A549 (cell line): ENCODE data around the gene CDYL2. TPM values are rescaled to one million over a fixed set of nuclear protein-coding genes. Genes with fewer than 3 reads are reported as not detected.

Experiments
- ATAC-seq, 2 experiments: fragments of 200-7000 bp in 1 of 2; fragments of >200 bp in 1 of 2; cut with Nextera tagmentation in 1 of 2; cut with Tn5 transposase in 1 of 2; 3 replicates each; pipeline versions ENCODE4 v1.8.0 to v1.9.1; 2018 to 2020; ENCODE audit warnings: mild to moderate bottlenecking in 1 of 2, moderate library complexity in 1 of 2
- CTCF ChIA-PET: fragments of 300-600 bp; sonication (Branson Sonifier 250); formaldehyde crosslinking; extraction: SDS; loops from one replicate; lab custom pipeline; 2021; ENCODE audit warnings: antibody characterized with exemption, inconsistent platforms; lab: Yijun Ruan, JAX
- POLR2A ChIA-PET: fragments of 350-600 bp; formaldehyde crosslinking; extraction: SDS; loops from one replicate; lab custom pipeline; 2021; ENCODE audit warnings: antibody characterized with exemption, inconsistent platforms; lab: Yijun Ruan, JAX
- DNase-seq, 2 experiments: peaks; one replicate each; pipeline versions ENCODE4 v3.0.0 to v3.0.0-alpha.2; 2011 to 2016; ENCODE audit warnings: low read depth in 1 of 2, low spot score in 1 of 2
- FAIRE-seq: peaks from 2 replicates; lab custom pipeline; 2011; peaks lifted over from hg19 to GRCh38; lab: Jason Lieb, UNC
- H3K27ac ChIP-seq, 2 experiments: fragments of >200 bp; sonication (Bioruptor Twin); formaldehyde crosslinking; 3 replicates each; pipeline ENCODE4 v1.5.1; 2016 to 2017
- H3K4me1 ChIP-seq: fragments of >200 bp; sonication (Bioruptor Twin); formaldehyde crosslinking; 3 replicates; pipeline ENCODE4 v1.6.1; 2016
- H3K4me2 ChIP-seq: fragments of >200 bp; sonication (Bioruptor Twin); formaldehyde crosslinking; 3 replicates; pipeline ENCODE4 v1.6.1; 2016
- H3K4me3 ChIP-seq: fragments of >200 bp; sonication (Bioruptor Twin); formaldehyde crosslinking; 3 replicates; pipeline ENCODE4 v1.5.1; 2016
- H3K9me3 ChIP-seq: fragments of >200 bp; sonication (Bioruptor Twin); formaldehyde crosslinking; 3 replicates; pipeline ENCODE4 v1.6.1; 2016
- BCL3 ChIP-seq: fragments of >200 bp; sonication (Bioruptor Twin); formaldehyde crosslinking; IDR thresholded peaks from 3 replicates; pipeline ENCODE4 v1.6.1; 2016
- CTCF ChIP-seq: fragments of >200 bp; sonication (Bioruptor Twin); formaldehyde crosslinking; IDR thresholded peaks from 3 replicates; pipeline ENCODE4 v1.5.1; 2016
- E2F6 ChIP-seq: IDR thresholded peaks from 2 replicates; pipeline ENCODE4 v1.6.1; 2012; ENCODE audit warnings: low read depth, borderline replicate concordance
- EHMT2 ChIP-seq: fragments of 200-600 bp; sonication (generic); IDR thresholded peaks from 2 replicates; pipeline ENCODE4 v1.6.1; 2016; ENCODE audit warnings: antibody characterized with exemption, low read depth, mild to moderate bottlenecking, moderate library complexity
- FOSB ChIP-seq: fragments of 250-450 bp; sonication (Bioruptor Pico); IDR thresholded peaks from 2 replicates; pipeline ENCODE4 v1.5.0; 2020; ENCODE audit warnings: mild to moderate bottlenecking, moderate library complexity
- FOSL2 ChIP-seq, 2 experiments: fragments of 450-650 bp in 1 of 2; fragments of >200 bp in 1 of 2; sonication (Bioruptor Twin) in 1 of 2; formaldehyde crosslinking; IDR thresholded peaks; 2 replicates each; pipeline versions ENCODE4 v1.5.0 to v1.6.1; 2016 to 2020; ENCODE audit warnings: mild to moderate bottlenecking in 1 of 2, moderate library complexity in 1 of 2
- FOXS1 ChIP-seq: fragments of 250-450 bp; sonication (Bioruptor Pico); IDR thresholded peaks from 2 replicates; pipeline ENCODE4 v1.5.0; 2020; ENCODE audit warnings: mild to moderate bottlenecking, moderate library complexity
- GATA3 ChIP-seq: IDR thresholded peaks from 2 replicates; pipeline ENCODE4 v1.6.1; 2012; ENCODE audit warnings: borderline replicate concordance
- HOXB13 ChIP-seq: fragments of 250-450 bp; sonication (Bioruptor Pico); IDR thresholded peaks from 2 replicates; pipeline ENCODE4 v1.5.0; 2020; ENCODE audit warnings: low read depth, mild to moderate bottlenecking, moderate library complexity
- HOXB5 ChIP-seq: fragments of 250-450 bp; sonication (Bioruptor Pico); IDR thresholded peaks from 2 replicates; pipeline ENCODE4 v1.5.0; 2020; ENCODE audit warnings: mild to moderate bottlenecking, moderate library complexity
- JUNB ChIP-seq: fragments of >200 bp; sonication (Bioruptor Twin); formaldehyde crosslinking; IDR thresholded peaks from 2 replicates; pipeline ENCODE4 v1.6.1; 2016
- MAZ ChIP-seq: fragments of 150-350 bp; IDR thresholded peaks from 2 replicates; pipeline ENCODE4 v1.6.1; 2014; ENCODE audit warnings: antibody characterized with exemption, low read depth, low read length, borderline replicate concordance
- MYC ChIP-seq: IDR thresholded peaks from 2 replicates; pipeline ENCODE4 v1.6.1; 2012; ENCODE audit warnings: mild to moderate bottlenecking, inconsistent platforms, low read length, improper control_type of control experiment, borderline replicate concordance
- NR3C1 ChIP-seq: fragments of >200 bp; sonication (Bioruptor Twin); formaldehyde crosslinking; IDR thresholded peaks from 3 replicates; pipeline ENCODE4 v1.6.1; 2017
- POLR2AphosphoS2 ChIP-seq: conservative IDR thresholded peaks from 2 replicates; pipeline ENCODE4 v1.6.1; 2012; ENCODE audit warnings: low read length, improper control_type of control experiment, inconsistent platforms
- RARB ChIP-seq: fragments of 250-450 bp; sonication (Bioruptor Pico); IDR thresholded peaks from 2 replicates; pipeline ENCODE4 v1.8.0; 2021; ENCODE audit warnings: mild to moderate bottlenecking, moderate library complexity
- RCOR1 ChIP-seq: fragments of 150-350 bp; IDR thresholded peaks from 2 replicates; pipeline ENCODE4 v1.6.1; 2014; ENCODE audit warnings: antibody characterized with exemption, low read length, low read depth
- RNF2 ChIP-seq: fragments of 200-600 bp; sonication (generic); IDR thresholded peaks from 2 replicates; pipeline ENCODE4 v1.6.1; 2016; ENCODE audit warnings: low read depth, mild to moderate bottlenecking, antibody characterized with exemption, moderate library complexity, borderline replicate concordance
- SREBF2 ChIP-seq: fragments of 450-650 bp; IDR thresholded peaks from 2 replicates; pipeline ENCODE4 v1.6.1; 2014; ENCODE audit warnings: mild to moderate bottlenecking, moderate library complexity
- TFCP2L1 ChIP-seq: fragments of 250-450 bp; sonication (Bioruptor Pico); IDR thresholded peaks from 2 replicates; pipeline ENCODE4 v1.5.0; 2021; ENCODE audit warnings: mild to moderate bottlenecking
- TP53 ChIP-seq: fragments of 250-450 bp; sonication (Bioruptor Pico); IDR thresholded peaks from 2 replicates; pipeline ENCODE4 v1.5.0; 2021; ENCODE audit warnings: mild to moderate bottlenecking, moderate library complexity
- ZC3H11A ChIP-seq: fragments of 450-650 bp; IDR thresholded peaks from 2 replicates; pipeline ENCODE4 v1.6.1; 2014; ENCODE audit warnings: antibody characterized with exemption, mild to moderate bottlenecking
- ZNF302 ChIP-seq: fragments of 250-450 bp; sonication (Bioruptor Pico); IDR thresholded peaks from 2 replicates; pipeline ENCODE4 v1.9.0; 2021; ENCODE audit warnings: inconsistent platforms, mild to moderate bottlenecking, moderate library complexity
- ZSCAN20 ChIP-seq: fragments of 250-450 bp; sonication (Bioruptor Pico); IDR thresholded peaks from 2 replicates; pipeline ENCODE4 v1.8.0; 2022; ENCODE audit warnings: mild to moderate bottlenecking, moderate library complexity
- WGBS: methylation state at CpG from one replicate; pipeline ENCODE4 v1.1.6; 2017; ENCODE audit errors: missing lambda C conversion rate; 5-methylcytosine and 5-hydroxymethylcytosine counted together
- polyA plus RNA-seq, 4 experiments: library from polyadenylated mRNA; depleted of rRNA in 3 of 4; stranded (reverse); fragments of >200 nt; fragmentation: RNase III in 1 of 4; extraction: RNeasy Plus Mini Kit Qiagen cat#74134 plus additional on column Dnase treatment in 1 of 4; gene quantifications; 2 replicates in 3 of 4; 3 replicates in 1 of 4; pipeline ENCODE4 v1.2.3, GENCODE V29; 2011 to 2017
- TF ChIP-seq, protein P1 (sequence below): fragments of 150-350 bp; IDR thresholded peaks from 2 replicates; pipeline ENCODE4 v1.6.1; 2014; ENCODE audit warnings: low read depth, mild to moderate bottlenecking, low read length

Gene CDYL2
- polyA plus RNA-seq, 2 of the 4 experiments (the other 2 are of a cell fraction), result 0.05 to 0.10 TPM

DNA sequence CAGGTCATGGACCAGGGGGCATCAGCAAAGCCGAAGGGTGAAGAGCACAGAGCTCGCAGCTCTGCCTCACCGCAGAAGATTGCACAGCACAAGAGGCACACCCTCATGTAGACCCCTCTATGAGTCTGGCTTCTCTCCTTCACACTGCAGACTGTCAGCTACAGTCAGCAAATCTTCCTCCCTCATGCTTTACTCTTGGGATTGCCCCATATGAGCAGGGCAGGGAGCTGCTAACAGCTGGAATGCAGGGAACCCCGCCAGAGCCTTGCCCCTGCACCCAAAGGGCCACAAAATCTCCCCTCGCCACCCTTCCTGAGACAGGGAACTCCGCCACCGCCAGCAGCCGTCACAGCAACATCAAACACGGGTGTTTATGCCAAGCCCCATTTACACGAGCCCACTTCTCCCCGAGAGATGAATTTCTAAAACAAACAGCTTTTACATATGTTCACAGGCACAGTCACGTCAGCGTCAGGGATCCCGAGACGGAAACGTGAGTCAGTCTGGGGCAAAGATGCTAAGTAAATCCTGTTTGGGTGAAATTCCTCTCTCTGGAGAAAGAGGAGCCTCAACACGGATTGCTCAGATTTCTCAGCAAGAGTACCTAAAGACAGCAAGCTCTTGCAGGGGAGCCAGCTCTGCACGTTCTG lies 121.9 kb downstream of the CDYL2 start (continued):
- TF ChIP-seq NR3C1, result no peak
- no peak for TF ChIP-seq MAZ
- no peak for TF ChIP-seq SREBF2
- no peak for TF ChIP-seq JUNB
- TF ChIP-seq HOXB13 (CRISPR knock-in tag), result no peak
- no peak for TF ChIP-seq E2F6

- no peak overlapping the region for H3K4me3 ChIP-seq
- no peak for FAIRE-seq
- TF ChIP-seq HOXB13 (CRISPR knock-in tag) (no peak), FOSB (CRISPR knock-in tag) (no peak), JUNB (no peak), RARB (CRISPR knock-in tag) (no peak), FOSL2 (IDR thresholded peaks at IDR 0.05) (no peak), FOSL2 (CRISPR knock-in tag; IDR thresholded peaks at IDR 0.05) (no peak), RNF2 (no peak), ZC3H11A (no peak), EHMT2 (no peak), MYC (no peak), RCOR1 (no peak)
- TF ChIP-seq, all 56 proteins: peak for 0
- ChIA-PET CTCF (no interaction called here), POLR2A (no interaction called here)
- H3K9me3 ChIP-seq, result no peaks in the 10 kb centered on the region
- WGBS, result 6% methylated on average over 7 of the region's 7 CpGs
- ATAC-seq (no peak), DNase-seq (no peak)
- no peaks in the 10 kb centered on the region for H3K4me1 ChIP-seq
- no peak overlapping the region for H3K4me2 ChIP-seq
- no peak overlapping the region for H3K27ac ChIP-seq
Observed at GRCh38 chr16:80681436-80681835, 123.0 kb downstream of the CDYL2 start.

- WGBS, result 38% methylated on average over 6 of the region's 6 CpGs
- CTCF ChIA-PET, result no interaction called here
- no peak for FAIRE-seq
- Histone ChIP-seq H3K27ac (no peak overlapping the region), H3K4me1 (no peaks in the 10 kb centered on the region), H3K9me3 (no peaks in the 10 kb centered on the region), H3K4me2 (no peak overlapping the region), H3K4me3 (no peak overlapping the region)
- POLR2A ChIA-PET, result no interaction called here
- no peak for ATAC-seq
- TF ChIP-seq ZNF302 (CRISPR knock-in tag) (no peak), FOXS1 (no peak), TFCP2L1 (CRISPR knock-in tag) (no peak), CTCF (no peak), ZC3H11A (no peak), GATA3 (no peak), BCL3 (no peak), ZSCAN20 (CRISPR knock-in tag) (no peak), RARB (CRISPR knock-in tag) (no peak), HOXB5 (CRISPR knock-in tag) (no peak), POLR2AphosphoS2 (no peak), TP53 (CRISPR knock-in tag) (no peak)
- TF ChIP-seq, protein P1, sequence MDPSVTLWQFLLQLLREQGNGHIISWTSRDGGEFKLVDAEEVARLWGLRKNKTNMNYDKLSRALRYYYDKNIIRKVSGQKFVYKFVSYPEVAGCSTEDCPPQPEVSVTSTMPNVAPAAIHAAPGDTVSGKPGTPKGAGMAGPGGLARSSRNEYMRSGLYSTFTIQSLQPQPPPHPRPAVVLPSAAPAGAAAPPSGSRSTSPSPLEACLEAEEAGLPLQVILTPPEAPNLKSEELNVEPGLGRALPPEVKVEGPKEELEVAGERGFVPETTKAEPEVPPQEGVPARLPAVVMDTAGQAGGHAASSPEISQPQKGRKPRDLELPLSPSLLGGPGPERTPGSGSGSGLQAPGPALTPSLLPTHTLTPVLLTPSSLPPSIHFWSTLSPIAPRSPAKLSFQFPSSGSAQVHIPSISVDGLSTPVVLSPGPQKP, result no peak
- DNase-seq, result no peak
Observed at GRCh38 chr16:80680839-80681238, 123.6 kb downstream of the CDYL2 start.
